GM18499 (cell line): ENCODE data around the gene PRDM10.
"Not testable (repeated sequence)": the region's sequence is repeated elsewhere in the genome, so short reads cannot be mapped to it uniquely, and the experiment has no call there.

ENCODE experiments used
- ATAC-seq: cut with Tn5 transposase; IDR thresholded peaks from one replicate; pipeline ENCODE4 v1.9.1; 2021; ENCODE audit warnings: moderate number of reproducible peaks; ENCODE audit not compliant: insufficient read depth, unreplicated experiment

The PRDM10 gene

GRCh38 chr11:130002352-130002845, at the start of gene PRDM10:
PRDM10 (minus strand) TSS chr11:130002835; CDS start chr11:129960964, 41,871 bp downstream.
- ATAC-seq, result peak; percentile 26

- no peak for ATAC-seq
Observed at GRCh38 chr11:130051082-130051481, 48.4 kb upstream of the PRDM10 start.

- no peak for ATAC-seq
Observed at GRCh38 chr11:130050257-130050656, 47.6 kb upstream of the PRDM10 start.

- ATAC-seq, result no peak
Observed at GRCh38 chr11:130049328-130049771, 46.7 kb upstream of the PRDM10 start.

GRCh38 chr11:130047141-130047540, 44.5 kb upstream of the PRDM10 start:
- no peak for ATAC-seq

- no peak for ATAC-seq
Observed at GRCh38 chr11:130043575-130043974, 40.9 kb upstream of the PRDM10 start.

- no peak for ATAC-seq
Observed at GRCh38 chr11:130042093-130042591, 39.5 kb upstream of the PRDM10 start.

- ATAC-seq, result no peak
Observed at GRCh38 chr11:130040281-130040940, 37.8 kb upstream of the PRDM10 start.

- no peak for ATAC-seq
Observed at GRCh38 chr11:130037881-130038585, 35.4 kb upstream of the PRDM10 start.

GRCh38 chr11:130037058-130037457, 34.4 kb upstream of the PRDM10 start:
- no peak for ATAC-seq

- no peak for ATAC-seq
Observed at GRCh38 chr11:130034236-130034635, 31.6 kb upstream of the PRDM10 start.

GRCh38 chr11:130032931-130033330, 30.3 kb upstream of the PRDM10 start:
- ATAC-seq, result no peak

- no peak for ATAC-seq
Observed at GRCh38 chr11:130031945-130032344, 29.3 kb upstream of the PRDM10 start.

- no peak for ATAC-seq
Observed at GRCh38 chr11:130031056-130031455, 28.4 kb upstream of the PRDM10 start.

- no peak for ATAC-seq
Observed at GRCh38 chr11:130029137-130029536, 26.5 kb upstream of the PRDM10 start.

GRCh38 chr11:130025371-130025770, 22.7 kb upstream of the PRDM10 start:
- no peak for ATAC-seq

GRCh38 chr11:130024361-130024760, 21.7 kb upstream of the PRDM10 start:
- ATAC-seq, result no peak

GRCh38 chr11:130023204-130023603, 20.6 kb upstream of the PRDM10 start:
- peak; percentile 99 for ATAC-seq

GRCh38 chr11:130022799-130023198, 20.2 kb upstream of the PRDM10 start:
- no peak for ATAC-seq

- ATAC-seq, result not testable (repeated sequence)
Observed at GRCh38 chr11:130021606-130022005, 19.0 kb upstream of the PRDM10 start.

- no peak for ATAC-seq
Observed at GRCh38 chr11:130020323-130020722, 17.7 kb upstream of the PRDM10 start.
